ENCODE data around the gene LIPC.

LIPC gene

GRCh38 chr15:58574631-58575030 lies 142.8 kb downstream of the LIPC start:
- DNase-seq (ENCODE audit: low spot score), result no peak
- Histone ChIP-seq H3K4me3 (no peak overlapping the region), H3K27ac (no peak overlapping the region)
- no peak for TF ChIP-seq CTCF (IDR thresholded peaks at IDR 0.05)

- TF ChIP-seq CTCF (IDR thresholded peaks at IDR 0.05), result no peak
- Histone ChIP-seq H3K4me3 (no peak overlapping the region), H3K27ac (no peak overlapping the region)
- no peak for DNase-seq (ENCODE audit: low spot score)
These were observed 143.4 kb downstream of the LIPC start for GRCh38 chr15:58575045-58575786.

- H3K4me3 ChIP-seq, result no peak overlapping the region
- no peak for DNase-seq (ENCODE audit: low spot score)
- no peak for TF ChIP-seq CTCF (IDR thresholded peaks at IDR 0.05)
- H3K27ac ChIP-seq, result no peak overlapping the region
These were observed 144.9 kb downstream of the LIPC start for GRCh38 chr15:58576657-58577056.

GRCh38 chr15:58582160-58582559 lies 150.4 kb downstream of the LIPC start:
- DNase-seq (ENCODE audit: low spot score), result no peak
- no peak overlapping the region for H3K27ac ChIP-seq
- TF ChIP-seq CTCF (IDR thresholded peaks at IDR 0.05), result no peak
- H3K4me3 ChIP-seq, result no peak overlapping the region

- TF ChIP-seq CTCF (IDR thresholded peaks at IDR 0.05), result no peak
- Histone ChIP-seq H3K27ac (no peak overlapping the region), H3K4me3 (no peak overlapping the region)
- DNase-seq (ENCODE audit: low spot score), result no peak
These were observed 151.5 kb downstream of the LIPC start for GRCh38 chr15:58583171-58583908.

- TF ChIP-seq CTCF (IDR thresholded peaks at IDR 0.05), result no peak
These were observed 153.1 kb downstream of the LIPC start for GRCh38 chr15:58584789-58585461.

More at GRCh38 chr15:58584789-58585461, 153.1 kb downstream of the LIPC start:
- no peak overlapping the region for H3K4me3 ChIP-seq
- H3K27ac ChIP-seq, result no peak overlapping the region
- no peak for DNase-seq (ENCODE audit: low spot score)
